H7 (cell line): ENCODE data around the gene B3GLCT. TPM values are rescaled to one million over a fixed set of nuclear protein-coding genes. Genes with fewer than 3 reads are reported as not detected.

Experiments
- DNase-seq: peaks from one replicate; pipeline ENCODE4 v3.0.0; 2012
- H3K27me3 ChIP-seq: 2 replicates; pipeline ENCODE4 v1.6.0; 2011; ENCODE audit warnings: mild to moderate bottlenecking, low read length; ENCODE audit not compliant: control insufficient read depth, insufficient read depth
- H3K36me3 ChIP-seq: replicated peaks from 2 replicates; pipeline ENCODE4 v1.5.1; 2011; ENCODE audit warnings: low read length; ENCODE audit not compliant: control insufficient read depth, insufficient read depth
- H3K4me3 ChIP-seq: 2 replicates; pipeline ENCODE4 v1.5.1; 2011; ENCODE audit warnings: low read depth, mild to moderate bottlenecking, control low read depth, low read length, moderate library complexity; ENCODE audit not compliant: insufficient read depth
- total RNA-seq: library from RNA; depleted of rRNA; stranded (reverse); fragments of >200 nt; shearing (Covaris generic); gene quantifications from 2 replicates; pipeline ENCODE4 v1.2.3, GENCODE V29; 2014; rRNA removed

The B3GLCT gene
- total RNA-seq, 1 experiment from 2014 or later: 4.4 TPM

DNA sequence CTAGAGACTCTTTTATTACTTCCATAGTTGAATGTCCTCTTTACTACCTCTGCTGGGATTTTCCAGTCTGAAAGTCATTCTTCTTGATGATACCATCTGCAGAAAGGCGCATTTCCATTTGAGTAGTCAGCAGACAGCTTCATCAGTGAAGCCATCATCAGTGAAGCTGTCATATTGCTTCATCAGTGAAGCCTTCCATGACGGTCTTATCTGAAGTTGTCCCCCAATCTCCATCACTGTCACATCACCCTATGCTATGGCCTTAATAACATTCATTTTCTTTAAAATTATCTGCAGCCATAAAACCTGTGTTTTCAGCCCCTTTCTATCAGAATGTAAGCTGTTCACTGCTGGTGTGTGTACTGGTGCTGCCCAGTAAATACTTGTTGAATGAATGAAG lies 151.6 kb downstream of the B3GLCT start:
- no peak overlapping the region for H3K4me3 ChIP-seq
- no peak for DNase-seq
- H3K27me3 ChIP-seq: no peaks in the 10 kb centered on the region
- H3K36me3 ChIP-seq: no peaks in the 10 kb centered on the region

DNA sequence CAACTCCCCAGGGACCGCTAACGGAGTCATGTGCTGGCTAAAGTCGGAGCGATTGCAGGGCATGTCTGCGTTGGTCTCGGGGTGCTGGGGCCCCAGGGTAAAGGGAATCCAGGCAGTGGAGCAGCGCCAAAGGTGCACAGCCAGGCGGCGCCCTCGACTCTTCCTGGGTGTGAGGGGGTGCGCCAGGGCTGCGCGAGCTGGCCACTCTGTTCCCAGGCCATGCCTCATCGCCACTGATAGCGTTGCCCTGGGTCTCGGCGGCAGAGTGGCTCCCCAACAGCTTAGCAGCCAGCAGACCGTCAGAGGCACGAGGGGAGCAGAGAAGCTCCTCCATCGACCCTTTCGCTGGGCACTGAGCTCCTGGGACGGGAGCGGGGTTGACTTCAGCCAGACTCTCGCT lies 152.7 kb downstream of the B3GLCT start:
- peak; percentile 33 for DNase-seq
- H3K4me3 ChIP-seq: no peak overlapping the region
- no peaks in the 10 kb centered on the region for H3K27me3 ChIP-seq
- H3K36me3 ChIP-seq: no peaks in the 10 kb centered on the region

DNA sequence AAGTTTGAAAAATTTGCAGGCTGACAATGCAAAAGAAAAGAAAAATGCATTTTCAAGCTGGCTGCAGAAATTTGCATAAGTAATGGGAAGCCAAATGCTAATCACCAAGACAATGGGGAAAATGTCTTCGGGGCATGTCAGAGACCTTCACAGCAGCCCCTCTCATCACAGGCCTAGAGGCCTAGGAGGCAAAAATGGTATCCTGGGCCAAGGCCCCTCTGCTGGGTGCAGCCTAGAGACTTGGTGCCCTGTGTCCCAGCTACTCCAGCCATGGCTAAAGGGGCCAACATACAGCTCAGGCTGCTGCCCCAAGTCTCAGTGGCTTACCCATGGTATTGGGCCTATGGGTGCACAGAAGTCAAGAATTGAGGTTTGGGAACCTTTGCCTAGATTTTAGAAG lies 155.2 kb downstream of the B3GLCT start:
- Histone ChIP-seq H3K36me3 (no peaks in the 10 kb centered on the region), H3K27me3 (no peaks in the 10 kb centered on the region), H3K4me3 (no peak overlapping the region)
- no peak for DNase-seq

DNA sequence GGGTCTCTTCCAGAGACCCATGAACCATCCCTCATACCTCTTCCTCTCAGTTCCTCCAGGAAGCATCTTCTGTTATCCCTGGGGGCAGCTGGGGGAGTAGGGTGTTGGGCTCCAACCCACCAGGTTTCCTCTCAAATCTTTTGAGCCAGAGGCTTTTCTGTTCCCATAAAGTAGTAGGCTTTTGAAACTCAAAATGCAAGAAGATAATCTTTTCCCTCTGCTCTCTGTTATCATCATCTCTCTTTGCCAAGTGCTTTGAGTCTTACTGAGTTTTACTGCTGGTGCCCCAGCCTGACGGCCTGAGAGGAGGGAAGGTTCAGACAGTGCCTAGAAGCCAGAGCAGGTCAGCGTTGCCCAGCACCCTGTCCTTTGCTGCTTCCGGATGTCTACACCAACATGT lies 157.2 kb downstream of the B3GLCT start:
- no peaks in the 10 kb centered on the region for H3K27me3 ChIP-seq

DNA sequence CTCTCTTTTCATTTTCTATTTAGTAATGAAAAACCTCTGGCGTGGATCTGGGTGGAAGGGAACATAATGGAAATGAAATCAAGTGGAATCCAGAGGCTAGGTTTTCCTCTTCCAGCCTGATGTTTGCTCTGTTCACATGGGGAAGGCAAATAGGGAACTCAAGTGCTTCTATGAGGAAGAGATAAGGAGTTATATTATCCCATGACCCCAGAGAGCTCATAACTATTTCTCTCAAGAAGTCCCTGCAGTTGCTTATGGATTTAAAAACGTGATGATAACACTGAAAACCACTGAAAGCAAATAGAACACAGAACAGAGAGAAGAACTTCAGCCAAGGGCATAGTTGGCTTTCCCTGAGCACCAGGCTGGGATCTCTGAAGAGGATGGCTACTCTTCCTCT lies 157.8 kb downstream of the B3GLCT start:
- H3K4me3 ChIP-seq: no peak overlapping the region
- DNase-seq: no peak
- no peaks in the 10 kb centered on the region for H3K36me3 ChIP-seq
- H3K27me3 ChIP-seq: no peaks in the 10 kb centered on the region

More for the DNA sequence above, 157.2 kb downstream of the B3GLCT start:
- no peak overlapping the region for H3K4me3 ChIP-seq
- no peak for DNase-seq
- no peaks in the 10 kb centered on the region for H3K36me3 ChIP-seq

DNA sequence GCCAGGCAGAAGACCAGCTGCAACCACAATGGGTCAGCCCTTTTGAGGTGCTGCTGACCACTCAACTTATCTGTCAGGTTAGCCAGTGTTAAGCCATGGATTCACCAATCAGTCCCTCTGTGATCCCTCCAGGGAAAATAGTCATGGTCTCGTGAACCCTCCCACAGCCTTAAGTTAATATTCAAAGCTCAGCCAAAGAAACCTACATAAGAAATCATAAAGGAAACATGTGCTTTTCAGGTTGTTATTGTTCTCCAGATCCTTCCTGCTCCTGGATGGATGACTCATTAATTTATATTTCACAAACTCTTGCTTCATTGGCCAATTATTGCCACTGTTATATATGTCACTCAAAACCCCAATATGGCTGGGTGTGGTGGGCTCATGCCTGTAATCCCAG lies 161.9 kb downstream of the B3GLCT start:
- DNase-seq: no peak
- no peaks in the 10 kb centered on the region for H3K27me3 ChIP-seq
- no peak overlapping the region for H3K4me3 ChIP-seq
- H3K36me3 ChIP-seq: no peaks in the 10 kb centered on the region

DNA sequence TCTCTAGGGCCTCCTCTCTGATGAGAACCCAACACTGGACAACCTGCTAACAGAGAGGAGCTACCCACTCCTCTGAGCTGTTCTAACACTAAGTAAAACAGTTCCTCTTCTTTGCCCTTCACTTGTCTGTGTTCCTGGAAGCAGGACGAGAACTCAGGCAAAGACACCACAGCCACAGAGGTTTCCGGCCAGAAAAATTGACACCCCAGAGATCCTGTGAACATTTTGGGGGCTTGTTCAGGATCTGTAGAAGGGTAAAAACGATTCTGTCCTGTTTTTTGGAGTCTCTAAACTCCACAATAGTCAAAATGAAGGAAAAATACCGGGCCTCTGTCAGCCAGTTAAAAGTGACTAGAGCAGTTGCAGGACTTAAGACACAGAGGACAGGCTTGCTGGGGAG lies 165.9 kb downstream of the B3GLCT start:
- no peak for DNase-seq
- H3K27me3 ChIP-seq: no peaks in the 10 kb centered on the region
- H3K36me3 ChIP-seq: no peaks in the 10 kb centered on the region
- no peak overlapping the region for H3K4me3 ChIP-seq

DNA sequence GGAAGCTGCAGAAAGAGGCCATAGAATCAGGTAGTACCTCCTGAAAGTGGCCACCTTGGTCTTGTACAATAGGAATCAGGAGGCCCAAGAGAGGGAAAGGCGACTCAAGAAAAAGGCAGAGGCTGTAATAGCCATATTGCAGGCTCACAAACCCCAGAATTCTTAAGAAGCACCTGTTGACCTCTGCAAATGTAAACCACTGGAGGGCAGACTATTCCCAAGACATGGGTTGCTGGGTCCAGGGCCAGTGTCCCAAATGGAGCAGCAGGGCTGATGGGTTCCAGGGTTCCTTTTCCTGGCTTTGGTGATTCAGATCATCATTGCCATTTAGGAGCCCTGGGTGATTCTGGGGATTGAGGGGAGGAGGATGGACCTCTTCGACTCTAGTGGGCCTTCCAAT lies 167.6 kb downstream of the B3GLCT start:
- H3K36me3 ChIP-seq: no peaks in the 10 kb centered on the region
- peak; percentile 38 for DNase-seq
- no peaks in the 10 kb centered on the region for H3K27me3 ChIP-seq
- no peak overlapping the region for H3K4me3 ChIP-seq

DNA sequence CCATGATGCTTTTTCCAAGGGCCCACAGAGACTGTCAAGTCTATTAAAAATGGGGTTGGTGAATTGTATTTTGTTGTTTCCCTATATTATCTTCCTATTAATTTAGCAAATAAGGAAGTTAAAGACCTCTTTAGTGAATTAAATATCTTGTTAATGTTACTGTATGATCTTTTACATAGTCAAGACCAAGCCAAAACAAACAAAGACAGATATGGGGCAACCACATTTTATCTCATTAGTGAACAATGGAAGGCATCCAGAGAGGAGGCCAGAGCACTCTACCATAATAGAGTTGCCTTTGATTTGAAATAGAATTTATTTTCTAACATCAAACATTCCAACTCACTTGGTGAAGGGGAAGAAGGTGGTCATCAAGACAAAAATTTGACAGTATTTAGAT lies 169.4 kb downstream of the B3GLCT start:
- DNase-seq: no peak

DNA sequence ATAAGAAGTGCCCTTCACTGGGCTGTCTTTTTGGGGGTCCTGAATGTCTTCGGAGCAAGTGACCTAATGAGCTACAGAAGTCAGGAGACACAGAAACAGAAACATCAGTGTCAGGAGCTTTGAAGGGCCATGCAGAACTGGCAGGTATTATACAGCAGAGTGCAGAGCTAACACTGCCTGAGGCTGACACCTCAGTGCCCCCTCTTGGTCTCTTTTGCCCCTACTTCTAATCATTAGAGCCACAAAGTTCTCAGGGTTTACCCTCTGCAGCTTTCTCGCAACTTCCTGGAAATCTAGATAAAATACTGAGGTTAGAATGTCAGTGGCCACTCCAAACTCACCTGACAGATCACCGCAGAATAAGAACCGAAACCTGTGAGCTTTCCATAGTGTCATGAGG lies 172.7 kb downstream of the B3GLCT start:
- no peak overlapping the region for H3K4me3 ChIP-seq
- H3K36me3 ChIP-seq: no peaks in the 10 kb centered on the region
- H3K27me3 ChIP-seq: no peaks in the 10 kb centered on the region
- DNase-seq: peak; percentile 43

More for the DNA sequence above, 169.4 kb downstream of the B3GLCT start:
- Histone ChIP-seq H3K27me3 (no peaks in the 10 kb centered on the region), H3K4me3 (no peak overlapping the region), H3K36me3 (no peaks in the 10 kb centered on the region)

DNA sequence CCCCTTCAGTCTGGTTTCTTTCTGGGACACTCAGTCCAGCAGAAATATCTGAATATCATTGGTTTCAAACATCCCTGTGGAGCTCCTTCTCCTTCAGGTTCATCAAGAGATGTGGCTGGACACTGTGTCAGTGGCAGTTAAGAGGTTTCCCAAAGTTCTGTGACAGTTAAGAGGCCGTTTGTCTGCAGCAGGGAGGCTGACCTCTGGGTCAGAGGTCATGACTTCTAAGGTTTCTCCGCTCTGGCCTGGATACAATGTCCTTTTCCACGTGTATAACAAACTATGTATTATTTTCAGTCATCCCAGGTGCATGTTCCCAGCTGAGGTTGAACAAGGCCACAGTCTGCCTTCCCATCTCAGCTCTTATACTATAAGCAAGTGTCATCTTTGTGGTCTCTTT lies 174.9 kb downstream of the B3GLCT start:
- H3K36me3 ChIP-seq: no peaks in the 10 kb centered on the region
- H3K4me3 ChIP-seq: no peak overlapping the region
- no peak for DNase-seq
- H3K27me3 ChIP-seq: no peaks in the 10 kb centered on the region

DNA sequence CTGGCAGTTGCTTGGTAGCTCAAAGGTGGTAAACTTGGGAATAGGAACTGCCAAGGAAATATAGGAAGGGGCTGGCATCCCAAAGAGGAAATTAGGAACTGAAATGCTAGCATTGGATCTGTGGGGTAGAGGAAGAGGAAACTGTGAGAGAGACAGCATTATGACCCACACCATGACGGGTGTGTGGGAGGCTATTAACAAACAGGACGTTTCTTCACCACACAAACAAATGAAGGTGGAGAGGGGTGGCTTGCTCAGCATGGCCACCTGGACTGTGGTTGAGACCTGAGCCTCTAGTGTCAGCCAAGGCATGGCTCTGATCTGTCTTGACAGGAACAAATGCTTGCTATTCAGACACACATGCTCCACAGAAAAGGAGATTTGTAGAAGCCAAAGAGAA lies 178.2 kb downstream of the B3GLCT start:
- H3K4me3 ChIP-seq: no peak overlapping the region
- DNase-seq: no peak
- H3K27me3 ChIP-seq: no peaks in the 10 kb centered on the region
- no peaks in the 10 kb centered on the region for H3K36me3 ChIP-seq

DNA sequence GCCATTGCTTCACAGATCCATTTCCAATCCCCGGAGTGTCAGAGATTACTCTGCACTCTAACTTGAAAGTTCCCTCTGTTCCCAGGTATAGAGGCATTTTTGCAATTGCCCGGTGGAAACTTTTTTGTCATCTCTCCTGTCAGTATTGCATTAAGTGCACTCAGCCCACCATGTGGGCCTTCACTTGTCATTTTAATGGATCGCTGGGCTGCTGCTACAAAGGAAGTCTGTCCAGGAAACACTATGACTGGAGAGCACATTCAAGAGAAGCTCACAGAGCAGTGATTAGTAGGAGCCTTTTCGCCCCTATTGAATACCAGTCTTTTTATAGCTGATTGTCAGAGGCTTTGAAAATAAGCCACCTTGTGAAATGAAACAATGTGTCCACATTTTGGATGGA lies 180.9 kb downstream of the B3GLCT start:
- H3K36me3 ChIP-seq: no peaks in the 10 kb centered on the region
- no peak overlapping the region for H3K4me3 ChIP-seq
- DNase-seq: peak; percentile 29
- H3K27me3 ChIP-seq: no peaks in the 10 kb centered on the region

Other genes with a start within 250 kb of the B3GLCT start
- gene HSPH1, start 38.1 kb upstream of the B3GLCT start, total RNA-seq: 37.3 and 47.2 TPM in 2 replicates